KBM-7 (cell line): ENCODE results near the gene ATG5.

Experiments used
- DNase-seq: peaks from one replicate; pipeline ENCODE4 v3.0.0-alpha.2; 2015
- in situ Hi-C: fragments of 300-500 bp; cut with MboI; formaldehyde crosslinking; loops from 2 replicates; pipeline ENCODE4 v1.14.3; 2020; ENCODE audit warnings: low sequenced_read_pairs, low pct_unique_long_range_greater_than_20kb, mixed read lengths

The ATG5 gene

GRCh38 chr6:106325336-106326178 lies at the start of gene ATG5:
ATG5 (minus strand) TSS chr6:106325760; CDS start chr6:106316208, 9,552 bp downstream.
- in situ Hi-C loops, result no loop called here
- DNase-seq, result peak; percentile 100

DNA sequence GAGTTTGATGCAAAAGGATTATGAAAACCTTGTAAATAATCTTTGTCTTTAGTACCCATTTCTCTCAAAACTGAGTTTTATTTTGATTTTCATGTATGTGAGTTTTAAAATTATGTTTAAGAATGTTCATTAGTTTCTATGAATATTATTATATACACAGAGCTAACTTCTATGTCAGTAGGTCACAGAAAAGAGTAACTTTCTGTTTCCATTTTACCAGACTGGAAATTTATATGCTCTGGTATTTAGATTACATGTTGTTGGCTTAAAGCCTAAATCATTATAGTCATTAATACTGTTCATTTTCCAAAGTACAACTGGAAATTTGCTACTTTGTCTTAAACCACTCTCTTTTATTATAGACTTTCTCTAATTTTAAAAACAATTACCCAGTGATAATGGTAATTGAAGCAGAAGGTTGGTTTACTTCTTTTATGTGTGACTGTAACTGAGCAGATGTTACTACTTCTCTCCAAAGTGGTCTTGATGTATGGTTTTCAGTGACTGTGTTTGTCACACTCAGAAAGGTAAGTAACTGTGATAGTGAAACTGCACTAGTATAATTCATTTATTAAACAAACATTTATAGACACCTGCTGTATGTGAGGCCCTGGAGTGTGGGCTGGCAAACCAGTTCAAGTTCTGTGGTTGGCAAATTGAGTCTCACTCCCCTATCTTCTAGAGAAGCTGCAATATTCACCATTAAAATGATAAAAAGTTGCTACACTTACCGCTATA lies 48.1 kb upstream of the ATG5 start:
- DNase-seq, result no peak
- in situ Hi-C loops, result loop anchor here (25.0 kb wide), 1 partner anchor 189 kb away; no protein-coding TSS in a partner anchor

DNA sequence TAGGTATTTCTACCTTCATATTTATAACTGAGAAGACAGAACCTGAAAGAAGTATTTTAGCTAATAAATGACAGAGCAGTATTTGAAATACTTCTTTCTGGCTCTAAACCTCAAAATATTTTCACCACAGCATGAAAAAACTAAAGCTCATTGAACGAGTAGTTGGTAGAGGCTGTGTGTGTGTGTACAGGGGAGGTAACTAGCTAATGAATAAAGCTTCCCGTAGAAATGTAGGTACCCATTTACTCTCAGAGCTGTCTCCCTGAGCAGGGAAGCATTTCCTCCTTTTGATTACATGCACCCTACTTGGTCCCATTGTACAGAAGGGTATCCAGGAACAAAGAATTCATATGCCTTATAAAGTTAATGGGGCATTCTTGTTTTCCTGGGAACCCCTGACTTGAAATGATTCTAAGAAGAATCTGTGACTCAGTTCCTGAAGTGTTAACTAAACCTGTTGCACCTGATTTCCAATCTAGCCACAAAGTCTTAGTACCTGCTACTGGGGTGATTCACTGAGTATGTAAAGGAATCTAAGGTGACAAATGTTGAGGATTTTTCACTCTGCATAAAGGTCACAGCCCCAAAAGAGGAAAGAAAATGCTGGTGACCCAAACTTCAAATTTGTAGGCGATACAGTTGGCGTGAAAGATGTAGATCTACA lies 47.4 kb upstream of the ATG5 start:
- in situ Hi-C loops, result loop anchor here (25.0 kb wide), 1 partner anchor 189 kb away; no protein-coding TSS in a partner anchor

GRCh38 chr6:106370639-106371038 lies 45.1 kb upstream of the ATG5 start:
- DNase-seq, result no peak
- in situ Hi-C loops, result loop anchor here (25.0 kb wide), 1 partner anchor 192 kb away; no protein-coding TSS in a partner anchor

More for the DNA sequence above, 47.4 kb upstream of the ATG5 start:
- DNase-seq, result no peak

- DNase-seq, result no peak
- in situ Hi-C loops, result loop anchor here (25.0 kb wide), 1 partner anchor 193 kb away; no protein-coding TSS in a partner anchor
Measured at GRCh38 chr6:106369739-106370138, 44.2 kb upstream of the ATG5 start.

- in situ Hi-C loops, result loop anchor here (25.0 kb wide), 1 partner anchor 199 kb away; no protein-coding TSS in a partner anchor
Measured at GRCh38 chr6:106363401-106364138, 38.0 kb upstream of the ATG5 start.

GRCh38 chr6:106360989-106361430 lies 35.5 kb upstream of the ATG5 start:
- peak; percentile 45 for DNase-seq
- in situ Hi-C loops, result loop anchor here (25.0 kb wide), 1 partner anchor 201 kb away; no protein-coding TSS in a partner anchor

More at GRCh38 chr6:106363401-106364138, 38.0 kb upstream of the ATG5 start:
- DNase-seq, result no peak

DNA sequence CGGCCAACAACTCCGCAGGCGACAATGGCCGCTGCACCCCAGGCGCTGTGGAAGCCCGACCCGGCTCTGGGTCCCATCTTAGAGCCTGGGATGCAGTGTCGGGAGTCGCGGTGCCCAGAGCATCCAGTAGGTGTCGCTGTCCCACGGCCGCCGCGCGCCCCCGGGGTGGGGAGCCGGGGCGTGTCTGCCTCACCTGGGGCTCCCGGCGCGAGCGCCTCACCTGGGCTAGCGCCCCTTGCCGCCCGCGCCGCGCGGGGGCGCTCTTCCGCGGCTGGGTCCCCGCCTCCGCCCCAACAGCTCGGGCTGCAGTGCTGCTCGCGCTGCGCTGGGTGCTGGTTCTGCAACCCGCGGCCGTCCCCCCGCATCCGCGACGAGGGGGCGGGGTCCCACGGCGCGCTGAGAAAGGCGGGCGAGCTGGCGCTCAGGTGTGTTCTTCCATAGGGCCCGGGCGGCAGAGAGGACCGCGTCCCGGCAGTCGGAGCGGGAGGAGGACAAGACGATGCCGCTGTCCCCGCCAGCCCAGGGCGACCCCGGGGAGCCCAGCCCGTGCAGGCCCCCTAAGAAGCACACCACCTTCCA lies 34.9 kb upstream of the ATG5 start, which contains the start of gene CRYBG1:
CRYBG1 (plus strand) TSS at position 308 of the 579 bp plus-strand sequence; CDS start at position 500, 192 bp downstream.
- DNase-seq, result peak; percentile 69
- in situ Hi-C loops, result loop anchor here (25.0 kb wide), 1 partner anchor 202 kb away; no protein-coding TSS in a partner anchor

GRCh38 chr6:106359959-106360409 lies 34.4 kb upstream of the ATG5 start:
- DNase-seq, result no peak
- in situ Hi-C loops, result loop anchor here (25.0 kb wide), 1 partner anchor 202 kb away; no protein-coding TSS in a partner anchor

DNA sequence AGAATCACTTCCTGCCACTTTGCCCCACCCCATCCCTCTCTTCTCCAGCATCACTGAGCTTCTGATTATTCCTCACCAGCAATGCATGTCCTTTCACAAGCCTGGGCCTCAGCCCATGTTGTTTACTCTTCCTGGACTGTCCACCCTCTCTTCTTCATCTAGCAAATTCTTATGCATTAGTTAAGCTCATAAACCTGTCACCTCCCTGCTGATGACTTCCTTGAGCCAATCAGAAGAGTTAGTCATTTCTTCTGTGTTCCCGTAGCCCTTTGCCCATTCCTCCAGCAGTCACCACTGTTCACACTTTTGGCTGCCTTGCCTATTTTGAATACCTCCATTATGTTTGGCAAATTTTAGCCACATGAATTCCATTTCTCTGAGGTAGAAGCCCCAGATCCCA lies 30.8 kb upstream of the ATG5 start:
- DNase-seq, result no peak
- in situ Hi-C loops, result loop anchor here (25.0 kb wide), 1 partner anchor 206 kb away; no protein-coding TSS in a partner anchor

DNA sequence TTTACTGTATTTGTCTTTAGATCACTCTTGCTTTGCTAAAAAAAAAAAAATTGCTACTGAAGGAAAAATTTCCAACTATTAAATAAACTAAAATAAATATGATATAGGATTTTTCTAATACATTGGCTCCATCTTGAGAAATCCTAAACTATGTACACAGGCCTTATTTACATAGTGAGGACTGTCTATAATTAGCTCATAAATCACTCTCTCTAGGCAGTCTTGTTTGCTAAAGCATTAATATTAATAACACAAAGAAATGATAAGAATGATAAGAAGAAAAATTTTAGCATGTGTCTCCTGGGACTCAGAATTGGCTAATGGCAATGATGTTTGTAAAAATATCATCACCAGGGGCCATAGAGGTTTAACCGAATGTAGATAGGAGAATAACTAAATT lies 21.7 kb upstream of the ATG5 start:
- in situ Hi-C loops, result no loop called here
- no peak for DNase-seq

DNA sequence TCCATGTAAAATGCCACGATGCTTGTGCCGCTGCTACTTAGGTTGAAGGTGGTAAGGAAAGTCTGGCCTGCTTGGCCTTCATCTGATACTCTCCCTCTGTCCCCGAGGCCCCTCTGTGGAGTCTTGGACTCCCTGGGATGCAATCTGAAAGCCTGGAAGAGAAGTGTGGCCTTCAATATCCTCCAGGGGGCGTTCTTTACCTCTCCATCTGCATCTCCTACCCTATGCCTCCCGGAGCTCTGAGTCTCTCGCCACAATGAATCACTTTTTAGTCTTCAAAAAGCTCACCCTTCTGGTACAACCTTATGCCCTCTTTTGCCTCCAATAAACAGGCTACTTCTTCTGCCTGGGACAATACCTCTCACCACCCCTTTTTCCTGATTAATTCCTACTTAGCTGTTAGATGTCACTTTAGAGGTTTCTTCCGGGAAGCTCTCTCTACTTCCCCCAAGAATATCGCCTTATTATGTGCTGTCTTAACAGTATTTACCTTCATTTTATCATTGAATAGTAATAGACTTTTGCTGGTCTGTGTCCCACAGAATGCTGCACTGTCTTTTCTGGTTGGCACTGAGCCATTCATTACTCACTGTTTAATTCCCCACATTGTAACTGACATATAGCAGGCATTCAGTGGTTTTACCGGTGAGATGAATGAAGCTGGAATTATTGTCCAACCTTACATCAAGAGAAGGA lies 13.9 kb upstream of the ATG5 start:
- in situ Hi-C loops, result no loop called here
- peak; percentile 81 for DNase-seq

GRCh38 chr6:106334646-106335448 lies 9.3 kb upstream of the ATG5 start:
- in situ Hi-C loops, result no loop called here

GRCh38 chr6:106324726-106325335 lies 729 bp downstream of the ATG5 start:
- DNase-seq, result no peak
- in situ Hi-C loops, result no loop called here

More at GRCh38 chr6:106334646-106335448, 9.3 kb upstream of the ATG5 start:
- DNase-seq, result peak; percentile 64

GRCh38 chr6:106321940-106322339 lies 3.6 kb downstream of the ATG5 start:
- in situ Hi-C loops, result no loop called here
- no peak for DNase-seq

GRCh38 chr6:106318851-106319250 lies 6.7 kb downstream of the ATG5 start:
- DNase-seq, result peak; percentile 19
- in situ Hi-C loops, result no loop called here
